ENCODE data around the gene CPED1.

GRCh38 chr7:121015560-121015959, 27.0 kb downstream of the CPED1 start:
- no peak for TF ChIP-seq CTCF (IDR thresholded peaks at IDR 0.05)
- TF ChIP-seq POLR2A (IDR thresholded peaks at IDR 0.05) = no peak
